Brain microvascular endothelial cell (primary cell): Measurements from ENCODE around the gene SDK1.

ENCODE experiments used
- DNase-seq: peaks from one replicate; pipeline ENCODE4 v3.0.0-alpha.2; 2020
- H3K27ac ChIP-seq: fragments of 250-450 bp; sonication (Bioruptor Pico); 2 replicates; pipeline ENCODE4 v1.5.1; 2020; ENCODE audit warnings: mild to moderate bottlenecking, moderate library complexity
- H3K27me3 ChIP-seq: fragments of 250-450 bp; sonication (Bioruptor Pico); replicated peaks from 2 replicates; pipeline ENCODE4 v1.5.1; 2020; ENCODE audit warnings: mild to moderate bottlenecking
- H3K36me3 ChIP-seq: fragments of 250-450 bp; sonication (Bioruptor Pico); replicated peaks from 2 replicates; pipeline ENCODE4 v1.5.1; 2020; ENCODE audit warnings: mild to moderate bottlenecking
- H3K4me3 ChIP-seq: 2 replicates; pipeline ENCODE4 v1.5.1; 2011; ENCODE audit warnings: low read depth, mild to moderate bottlenecking, control low read depth, low read length, moderate library complexity
- in situ Hi-C: cut with HindIII; loops from 2 replicates; pipeline ENCODE4 v1.10.0; 2017; ENCODE audit warnings: low sequenced_read_pairs, low pct_ligation_motif_present
- TF ChIP-seq, protein P1 (sequence below): IDR thresholded peaks from 2 replicates; pipeline ENCODE4 v1.5.1; 2011; ENCODE audit warnings: low read depth, mild to moderate bottlenecking, moderate library complexity, low read length, control low read depth, inconsistent platforms; ENCODE audit errors: missing control alignments

SDK1 gene

DNA sequence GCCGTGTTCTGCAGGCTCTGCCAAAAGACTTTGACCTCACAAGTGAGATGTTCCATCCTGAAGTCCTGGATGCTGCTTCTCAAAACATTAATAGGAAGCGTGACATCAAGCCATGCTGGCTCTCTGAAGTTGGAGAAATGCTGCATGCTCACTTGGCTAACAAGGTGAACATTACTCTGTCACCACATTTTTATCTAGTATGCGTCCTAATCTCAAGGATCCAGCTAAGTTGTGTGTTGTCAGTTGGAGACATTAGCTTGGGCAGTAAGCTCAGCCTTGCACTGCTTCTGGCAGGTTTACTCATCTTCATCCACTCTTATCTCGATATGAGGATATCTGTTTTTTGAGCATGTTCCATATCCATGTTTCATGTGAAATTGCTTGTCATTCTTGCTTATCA is 165.2 kb downstream of the SDK1 start:
- Histone ChIP-seq H3K27ac (no peak overlapping the region), H3K27me3 (no peaks in the 10 kb centered on the region), H3K4me3 (no peak overlapping the region), H3K36me3 (no peaks in the 10 kb centered on the region)
- peak; percentile 5 for DNase-seq
- TF ChIP-seq, protein P1, sequence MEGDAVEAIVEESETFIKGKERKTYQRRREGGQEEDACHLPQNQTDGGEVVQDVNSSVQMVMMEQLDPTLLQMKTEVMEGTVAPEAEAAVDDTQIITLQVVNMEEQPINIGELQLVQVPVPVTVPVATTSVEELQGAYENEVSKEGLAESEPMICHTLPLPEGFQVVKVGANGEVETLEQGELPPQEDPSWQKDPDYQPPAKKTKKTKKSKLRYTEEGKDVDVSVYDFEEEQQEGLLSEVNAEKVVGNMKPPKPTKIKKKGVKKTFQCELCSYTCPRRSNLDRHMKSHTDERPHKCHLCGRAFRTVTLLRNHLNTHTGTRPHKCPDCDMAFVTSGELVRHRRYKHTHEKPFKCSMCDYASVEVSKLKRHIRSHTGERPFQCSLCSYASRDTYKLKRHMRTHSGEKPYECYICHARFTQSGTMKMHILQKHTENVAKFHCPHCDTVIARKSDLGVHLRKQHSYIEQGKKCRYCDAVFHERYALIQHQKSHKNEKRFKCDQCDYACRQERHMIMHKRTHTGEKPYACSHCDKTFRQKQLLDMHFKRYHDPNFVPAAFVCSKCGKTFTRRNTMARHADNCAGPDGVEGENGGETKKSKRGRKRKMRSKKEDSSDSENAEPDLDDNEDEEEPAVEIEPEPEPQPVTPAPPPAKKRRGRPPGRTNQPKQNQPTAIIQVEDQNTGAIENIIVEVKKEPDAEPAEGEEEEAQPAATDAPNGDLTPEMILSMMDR: no peak
- in situ Hi-C loops: no loop called here

DNA sequence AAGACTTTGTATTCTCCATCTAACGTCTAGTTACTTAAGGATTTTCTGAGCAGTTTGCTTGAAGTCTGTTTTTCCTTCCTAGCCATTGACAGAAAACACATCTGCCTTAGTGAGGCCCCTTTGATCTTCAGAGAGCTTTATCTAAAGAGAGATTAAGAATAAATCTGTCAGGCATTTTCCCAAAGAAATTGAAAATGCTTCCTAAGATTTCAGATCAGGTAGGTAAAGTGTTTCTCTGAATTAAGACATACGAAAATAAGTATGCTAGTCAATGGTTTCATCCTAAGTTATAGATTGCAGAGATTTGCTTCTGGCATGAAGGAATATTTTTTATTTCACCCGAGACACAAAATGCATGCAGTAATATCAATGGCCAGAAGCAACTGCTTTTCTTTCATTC is 168.6 kb downstream of the SDK1 start:
- no peak for DNase-seq
- no peak overlapping the region for H3K4me3 ChIP-seq
- in situ Hi-C loops: no loop called here
- H3K27ac ChIP-seq: no peak overlapping the region
- no peaks in the 10 kb centered on the region for H3K36me3 ChIP-seq
- TF ChIP-seq, protein P1: no peak
- H3K27me3 ChIP-seq: no peaks in the 10 kb centered on the region

DNA sequence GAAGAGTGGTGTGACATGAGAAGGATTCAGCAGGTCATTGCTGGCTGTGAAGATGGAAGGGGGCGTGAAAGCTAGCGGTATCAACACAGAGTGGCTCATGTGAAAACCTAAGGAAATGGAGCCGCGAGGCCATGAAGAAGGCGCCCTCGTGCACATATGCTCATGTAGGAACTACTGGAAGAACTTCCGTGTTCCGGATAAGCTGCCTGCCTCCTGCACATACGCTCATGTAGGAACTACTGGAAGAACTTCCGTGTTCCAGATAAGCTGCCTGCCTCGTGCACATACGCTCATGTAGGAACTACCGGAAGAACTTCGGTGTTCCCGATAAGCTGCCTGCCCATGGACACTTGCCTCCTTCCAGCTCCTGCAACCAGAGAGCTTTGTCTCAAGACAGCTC is 179.1 kb downstream of the SDK1 start:
- H3K4me3 ChIP-seq: no peak overlapping the region
- TF ChIP-seq, protein P1: no peak
- H3K27ac ChIP-seq: no peak overlapping the region
- H3K36me3 ChIP-seq: no peaks in the 10 kb centered on the region
- DNase-seq: no peak
- in situ Hi-C loops: no loop called here
- H3K27me3 ChIP-seq: no peaks in the 10 kb centered on the region

DNA sequence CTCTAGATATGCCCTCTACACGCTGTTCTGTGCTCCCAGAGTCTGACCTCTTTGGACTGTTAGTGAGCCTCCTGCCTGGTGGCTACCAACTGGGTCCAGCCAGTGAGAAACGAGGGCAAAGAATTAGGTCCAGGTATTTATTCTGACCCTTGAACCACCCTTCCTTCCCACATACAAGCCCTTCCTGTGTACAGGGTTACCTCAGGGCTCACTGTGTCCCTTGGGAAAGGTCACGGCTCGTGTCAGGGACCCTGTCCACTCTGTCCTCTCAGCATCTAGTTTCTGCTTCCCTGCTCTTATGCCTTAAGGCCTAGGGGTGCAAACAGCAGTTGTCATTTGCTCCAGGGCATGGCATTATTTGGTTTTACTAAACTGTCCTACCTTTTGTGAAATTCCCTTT is 180.4 kb downstream of the SDK1 start:
- TF ChIP-seq, protein P1: no peak
- Histone ChIP-seq H3K4me3 (no peak overlapping the region), H3K27ac (no peak overlapping the region), H3K36me3 (no peaks in the 10 kb centered on the region), H3K27me3 (no peaks in the 10 kb centered on the region)
- in situ Hi-C loops: no loop called here
- no peak for DNase-seq

DNA sequence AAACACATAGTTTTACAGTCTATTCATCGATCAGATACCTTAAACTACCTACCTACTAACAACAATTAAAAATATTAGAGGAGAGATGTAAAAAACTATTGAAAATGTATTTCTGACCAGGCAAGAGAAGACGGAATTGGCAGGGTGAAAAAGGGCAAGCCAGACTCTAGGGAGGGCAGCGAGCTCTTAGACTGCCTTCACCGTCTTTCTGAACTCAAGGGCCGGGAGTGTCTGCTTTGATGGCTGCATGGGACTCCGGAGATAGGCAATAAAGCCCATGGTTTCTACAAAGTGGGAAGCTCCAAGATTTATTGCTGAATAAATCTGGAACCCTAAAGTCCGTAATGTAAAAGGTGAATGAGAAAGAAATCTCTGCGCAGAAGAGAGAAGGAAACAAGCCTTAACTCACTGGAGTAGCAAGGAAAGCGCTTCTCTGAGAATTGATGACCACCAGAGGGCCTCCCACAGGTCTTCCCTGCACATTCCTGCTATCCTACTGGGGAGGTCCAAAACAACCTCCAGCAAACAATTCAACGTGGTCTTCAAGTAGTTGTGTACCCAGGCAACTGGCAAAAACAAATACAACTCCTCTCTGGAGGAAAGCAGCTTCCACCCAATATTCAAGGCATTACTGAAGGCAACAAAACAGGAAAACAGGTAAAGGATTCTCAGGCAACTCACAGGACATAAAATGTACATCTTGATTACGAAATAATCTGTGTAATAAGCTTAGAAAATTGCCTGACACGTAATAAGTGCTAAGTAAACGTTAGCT is 181.3 kb downstream of the SDK1 start:
- TF ChIP-seq, protein P1: peak; percentile 83
- no peaks in the 10 kb centered on the region for H3K27me3 ChIP-seq
- no peak overlapping the region for H3K27ac ChIP-seq
- no peak overlapping the region for H3K4me3 ChIP-seq
- DNase-seq: peak; percentile 59
- no peaks in the 10 kb centered on the region for H3K36me3 ChIP-seq
- in situ Hi-C loops: no loop called here

DNA sequence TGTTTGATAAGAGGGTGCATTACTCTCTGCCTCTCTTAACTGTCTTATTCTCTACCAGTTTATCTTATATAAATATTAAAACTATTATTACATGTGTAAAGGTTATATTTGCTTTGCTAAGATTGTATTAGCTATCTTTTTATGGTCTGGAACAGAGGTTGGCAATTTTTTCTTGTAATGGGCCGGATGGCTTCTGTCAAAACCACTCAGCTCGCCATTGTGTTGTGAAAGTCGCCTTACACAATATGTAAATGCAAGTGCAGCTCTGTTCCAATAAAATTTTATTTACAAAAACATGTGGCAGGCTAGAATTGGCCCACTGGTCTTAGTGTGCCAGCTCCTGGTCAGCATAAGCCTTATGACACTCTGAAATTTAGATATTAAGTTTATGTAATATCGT is 185.8 kb downstream of the SDK1 start:
- Histone ChIP-seq H3K27ac (no peak overlapping the region), H3K36me3 (no peaks in the 10 kb centered on the region), H3K4me3 (no peak overlapping the region), H3K27me3 (no peaks in the 10 kb centered on the region)
- in situ Hi-C loops: no loop called here
- DNase-seq: no peak
- TF ChIP-seq, protein P1: no peak
